Gastrocnemius medialis (tissue), 4 donors: ENCODE data around the gene ADCYAP1R1. TPM values are rescaled to one million over a fixed set of nuclear protein-coding genes. Genes with fewer than 3 reads are reported as not detected.

ENCODE experiments used
- ATAC-seq, 2 donors: fragments of 150-250 bp; one replicate each; pipeline ENCODE4 v1.9.1; 2016
- DNase-seq, 2 donors: peaks; one replicate each; pipeline ENCODE4 v3.0.0-alpha.2; 2019
- H3K27ac ChIP-seq, 4 donors: fragments of 200-600 bp; sonication (generic); 1 replicate in 1 of 4; 2 replicates in 3 of 4; pipeline ENCODE4 v1.5.1; 2016 to 2018; ENCODE audit warnings: mild to moderate bottlenecking in 2 of 4, moderate library complexity in 1 of 4
- H3K27me3 ChIP-seq, 3 donors: fragments of 200-600 bp; sonication (generic) in 2 of 3; 1 replicate in 1 of 3; 2 replicates in 2 of 3; pipeline versions ENCODE4 v1.5.1 to v1.6.0; 2016 to 2019; ENCODE audit warnings: mild to moderate bottlenecking in 1 of 3, moderate library complexity in 1 of 3
- H3K36me3 ChIP-seq, 2 donors: fragments of 200-600 bp; sonication (generic) in 1 of 2; one replicate each; pipeline ENCODE4 v1.5.1; 2017 to 2018
- H3K4me1 ChIP-seq, 2 donors: fragments of 200-600 bp; sonication (generic) in 1 of 2; one replicate each; pipeline ENCODE4 v1.5.1; 2016 to 2017; ENCODE audit warnings: mild to moderate bottlenecking in 2 of 2
- H3K4me3 ChIP-seq, 4 donors: fragments of 200-600 bp; sonication (generic) in 3 of 4; 1 replicate in 1 of 4; 2 replicates in 3 of 4; pipeline ENCODE4 v1.5.1; 2016 to 2019; ENCODE audit warnings: mild to moderate bottlenecking in 2 of 4
- H3K9me3 ChIP-seq, 3 donors: fragments of 200-600 bp; sonication (generic) in 2 of 3; 1 replicate in 1 of 3; 2 replicates in 2 of 3; pipeline ENCODE4 v1.5.1; 2016 to 2019
- CTCF ChIP-seq, 5 experiments: fragments of 450-650 bp in 3 of 5; fragments of 200-600 bp in 2 of 5; sonication (generic) in 2 of 5; IDR thresholded peaks in 4 of 5; conservative IDR thresholded peaks in 1 of 5; 1 replicate in 4 of 5; 2 replicates in 1 of 5; pipeline ENCODE4 v1.5.1; 2016 to 2019; ENCODE audit warnings: antibody characterized with exemption in 5 of 5, mild to moderate bottlenecking in 3 of 5, moderate library complexity in 3 of 5
- POLR2A ChIP-seq, 2 donors: fragments of 450-650 bp; IDR thresholded peaks; one replicate each; pipeline ENCODE4 v1.6.1; 2017; ENCODE audit warnings: antibody characterized with exemption in 2 of 2, mild to moderate bottlenecking in 2 of 2, moderate library complexity in 2 of 2
- in situ Hi-C, 4 donors: fragments of 200-750 bp; cut with MboI; loops; one replicate each; pipeline versions ENCODE4 v1.15.0 to v1.8.0; 2017; ENCODE audit warnings: low sequenced_read_pairs in 4 of 4
- intact Hi-C: fragments of 100-400 bp; cut with DNase I; formaldehyde crosslinking; loops from one replicate; pipeline ENCODE4 v1.15.1; 2023; ENCODE audit warnings: low total_unique reads
- total RNA-seq, 4 donors: library from RNA; depleted of rRNA; stranded (reverse); fragments of >200 nt; gene quantifications; one replicate each; pipeline versions ENCODE4 v1.1.0 to v1.2.3, GENCODE V29; 2016

ADCYAP1R1 gene
- total RNA-seq, 4 donors from 2014 or later, result 0.05 to 0.33 (median 0.21) TPM

GRCh38 chr7:31062746-31063435 lies 10.8 kb downstream of the ADCYAP1R1 start:
- Histone ChIP-seq H3K27ac (no peak overlapping the region), H3K36me3 (no peaks in the 10 kb centered on the region), H3K4me1 (no peaks in the 10 kb centered on the region), H3K27me3 (no peaks in the 10 kb centered on the region), H3K9me3 (no peaks in the 10 kb centered on the region), H3K4me3 (no peak overlapping the region)
- no peak for DNase-seq
- in situ Hi-C loops (no loop called here), intact Hi-C loops (no loop called here)
- no peak for TF ChIP-seq CTCF (IDR thresholded peaks at IDR 0.05 in 4 of 5, conservative IDR thresholded peaks at IDR 0.05 in 1 of 5)
- TF ChIP-seq POLR2A (IDR thresholded peaks at IDR 0.05), result no peak
- no peak for ATAC-seq

- no peaks in the 10 kb centered on the region for H3K9me3 ChIP-seq
- no peak overlapping the region for H3K27ac ChIP-seq
- TF ChIP-seq POLR2A (IDR thresholded peaks at IDR 0.05) (no peak), CTCF (IDR thresholded peaks at IDR 0.05 in 4 of 5, conservative IDR thresholded peaks at IDR 0.05 in 1 of 5) (no peak)
- DNase-seq, result no peak
- no peaks in the 10 kb centered on the region for H3K36me3 ChIP-seq
- intact Hi-C loops (no loop called here), in situ Hi-C loops (no loop called here)
- no peak overlapping the region for H3K4me3 ChIP-seq
- no peaks in the 10 kb centered on the region for H3K27me3 ChIP-seq
- no peaks in the 10 kb centered on the region for H3K4me1 ChIP-seq
- no peak for ATAC-seq
These were observed 13.0 kb downstream of the ADCYAP1R1 start for GRCh38 chr7:31065021-31065593.

- Histone ChIP-seq H3K27ac (no peak overlapping the region), H3K36me3 (no peaks in the 10 kb centered on the region), H3K4me1 (no peaks in the 10 kb centered on the region), H3K27me3 (no peaks in the 10 kb centered on the region), H3K9me3 (no peaks in the 10 kb centered on the region), H3K4me3 (no peak overlapping the region)
- TF ChIP-seq CTCF (IDR thresholded peaks at IDR 0.05 in 4 of 5, conservative IDR thresholded peaks at IDR 0.05 in 1 of 5) (no peak), POLR2A (IDR thresholded peaks at IDR 0.05) (no peak)
- ATAC-seq (no peak), DNase-seq (no peak)
- in situ Hi-C loops (no loop called here), intact Hi-C loops (no loop called here)
These were observed 13.7 kb downstream of the ADCYAP1R1 start for GRCh38 chr7:31065840-31066239.

GRCh38 chr7:31066516-31067130 lies 14.5 kb downstream of the ADCYAP1R1 start:
- H3K4me3 ChIP-seq, result no peak overlapping the region
- H3K27me3 ChIP-seq, result no peaks in the 10 kb centered on the region
- intact Hi-C loops (no loop called here), in situ Hi-C loops (no loop called here)
- H3K9me3 ChIP-seq, result no peaks in the 10 kb centered on the region
- DNase-seq (no peak), ATAC-seq (no peak)
- no peaks in the 10 kb centered on the region for H3K4me1 ChIP-seq
- H3K27ac ChIP-seq, result no peak overlapping the region
- H3K36me3 ChIP-seq, result no peaks in the 10 kb centered on the region
- TF ChIP-seq POLR2A (IDR thresholded peaks at IDR 0.05), result no peak
- TF ChIP-seq CTCF (IDR thresholded peaks at IDR 0.05 in 4 of 5, conservative IDR thresholded peaks at IDR 0.05 in 1 of 5), result no peak
